Measurements from ENCODE around the gene LOXHD1.

Gene LOXHD1

DNA sequence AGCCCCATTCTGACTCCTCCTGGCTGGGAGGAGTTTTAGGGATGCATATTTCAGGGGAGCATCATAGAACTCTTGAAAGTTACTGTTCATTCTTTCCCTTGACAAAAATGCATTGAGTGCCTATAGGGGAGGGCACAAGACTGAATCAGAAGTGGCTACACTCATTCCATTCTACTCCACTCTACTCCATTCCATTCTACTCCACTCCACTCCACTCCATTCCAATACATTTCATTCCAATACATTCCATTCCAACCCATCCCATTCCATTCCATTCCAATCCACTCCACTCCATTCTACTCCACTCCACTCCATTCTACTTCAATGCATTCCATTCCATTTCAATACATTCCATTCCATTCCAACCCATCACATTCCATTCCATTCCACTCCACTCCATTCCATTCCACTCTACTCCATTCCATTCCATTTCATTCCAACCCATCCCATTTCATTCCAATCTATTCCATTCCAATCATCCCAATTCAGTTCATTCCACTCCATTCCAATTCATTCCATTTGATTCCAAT is 110.8 kb downstream of the LOXHD1 start:
- Mint-ChIP-seq H3K9me3 (peaks cover 3 to 6% of the 10 kb centered on the region in 2 donors), H3K4me3 (no peak overlapping the region), H3K27me3 (peaks cover 11 to 15% of the 10 kb centered on the region in 2 donors), H3K27ac (no peak overlapping the region), H3K4me1 (no peaks in the 10 kb centered on the region), H3K36me3 (no peaks in the 10 kb centered on the region)
- ATAC-seq (replicated peaks) (no peak), DNase-seq (no peak)

- H3K27me3 Mint-ChIP-seq: peaks cover 5 to 13% of the 10 kb centered on the region in 2 donors
- ATAC-seq (replicated peaks): no peak
- H3K9me3 Mint-ChIP-seq: peaks cover 3 to 6% of the 10 kb centered on the region in 2 donors
- no peak overlapping the region for H3K4me3 Mint-ChIP-seq
- no peak for DNase-seq
- no peaks in the 10 kb centered on the region for H3K36me3 Mint-ChIP-seq
- no peaks in the 10 kb centered on the region for H3K4me1 Mint-ChIP-seq
- H3K27ac Mint-ChIP-seq: no peak overlapping the region
Measured at GRCh38 chr18:46542545-46542944, 114.5 kb downstream of the LOXHD1 start.

GRCh38 chr18:46541626-46542189 is 115.3 kb downstream of the LOXHD1 start:
- ATAC-seq (replicated peaks) (no peak), DNase-seq (no peak)
- Mint-ChIP-seq H3K4me1 (no peaks in the 10 kb centered on the region), H3K36me3 (no peaks in the 10 kb centered on the region), H3K27me3 (peaks cover 0 to 10% of the 10 kb centered on the region in 2 donors), H3K9me3 (peaks cover 3 to 6% of the 10 kb centered on the region in 2 donors), H3K4me3 (no peak overlapping the region), H3K27ac (no peak overlapping the region)

DNA sequence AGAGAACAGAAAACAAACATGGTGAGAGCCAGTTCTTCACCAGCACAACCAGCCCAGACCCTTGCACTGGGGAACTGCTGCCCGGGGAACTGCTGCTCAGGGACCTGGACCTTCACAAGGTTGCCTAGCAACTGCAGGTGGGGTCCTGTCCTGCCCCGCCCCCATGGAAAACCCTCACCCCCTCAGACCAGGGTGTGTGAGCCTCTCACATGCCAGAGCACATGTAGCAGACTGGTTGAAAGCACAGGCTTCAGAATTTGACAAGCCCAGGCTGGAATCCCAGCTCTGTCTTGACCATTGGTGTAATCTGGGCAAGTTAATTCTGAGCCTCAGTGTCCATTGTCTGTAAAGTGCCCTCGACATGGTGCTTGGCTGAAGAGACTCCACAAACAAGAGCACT is 118.6 kb downstream of the LOXHD1 start:
- H3K4me1 Mint-ChIP-seq: no peaks in the 10 kb centered on the region
- no peak for ATAC-seq (replicated peaks)
- H3K27me3 Mint-ChIP-seq: peaks cover 6 to 8% of the 10 kb centered on the region in 2 donors
- H3K27ac Mint-ChIP-seq: no peak overlapping the region
- H3K9me3 Mint-ChIP-seq: peaks cover 0 to 3% of the 10 kb centered on the region in 2 donors
- no peak for DNase-seq
- no peak overlapping the region for H3K4me3 Mint-ChIP-seq
- H3K36me3 Mint-ChIP-seq: no peaks in the 10 kb centered on the region

- H3K27ac Mint-ChIP-seq: no peak overlapping the region
- H3K27me3 Mint-ChIP-seq: peaks cover 6 to 13% of the 10 kb centered on the region in 2 donors
- no peaks in the 10 kb centered on the region for H3K4me1 Mint-ChIP-seq
- no peak overlapping the region for H3K4me3 Mint-ChIP-seq
- DNase-seq (no peak), ATAC-seq (replicated peaks) (no peak)
- peaks cover 0 to 3% of the 10 kb centered on the region in 2 donors for H3K9me3 Mint-ChIP-seq
- H3K36me3 Mint-ChIP-seq: no peaks in the 10 kb centered on the region
Measured at GRCh38 chr18:46536215-46536874, 120.7 kb downstream of the LOXHD1 start.

GRCh38 chr18:46531482-46531881 is 125.5 kb downstream of the LOXHD1 start:
- H3K4me1 Mint-ChIP-seq: no peaks in the 10 kb centered on the region
- H3K36me3 Mint-ChIP-seq: no peaks in the 10 kb centered on the region
- H3K27ac Mint-ChIP-seq: no peak overlapping the region
- H3K27me3 Mint-ChIP-seq: peaks cover 10 to 13% of the 10 kb centered on the region in 2 donors
- H3K9me3 Mint-ChIP-seq: peaks cover 0 to 3% of the 10 kb centered on the region in 2 donors
- H3K4me3 Mint-ChIP-seq: no peak overlapping the region
- no peak for DNase-seq
- no peak for ATAC-seq (replicated peaks)

DNA sequence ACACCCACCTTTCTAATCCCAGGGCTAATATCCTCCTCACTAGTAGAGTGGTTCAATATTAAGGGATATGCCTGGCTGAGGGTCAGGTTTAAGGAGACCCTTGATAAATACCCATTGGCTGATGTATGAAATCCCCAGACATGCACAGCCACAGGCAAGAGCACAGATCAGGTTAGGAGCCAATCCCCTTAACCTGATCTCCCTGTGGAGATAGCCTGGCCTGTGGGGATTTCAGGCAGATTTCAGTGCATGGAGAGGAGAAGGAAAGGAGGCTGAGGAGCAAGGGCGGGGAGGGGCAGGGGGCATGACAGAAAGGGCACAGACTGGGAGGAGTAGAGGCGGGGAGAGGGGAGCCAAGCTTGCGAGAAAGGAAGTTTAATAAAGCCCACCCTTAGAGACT is 129.0 kb downstream of the LOXHD1 start:
- no peaks in the 10 kb centered on the region for H3K9me3 Mint-ChIP-seq
- no peak for DNase-seq
- ATAC-seq (replicated peaks): no peak
- H3K27me3 Mint-ChIP-seq: peaks cover 6 to 18% of the 10 kb centered on the region in 2 donors
- H3K27ac Mint-ChIP-seq: no peak overlapping the region
- H3K4me1 Mint-ChIP-seq: no peaks in the 10 kb centered on the region
- no peak overlapping the region for H3K4me3 Mint-ChIP-seq
- no peaks in the 10 kb centered on the region for H3K36me3 Mint-ChIP-seq

- peaks cover 8 to 14% of the 10 kb centered on the region in 2 donors for H3K27me3 Mint-ChIP-seq
Measured at GRCh38 chr18:46519870-46520269, 137.2 kb downstream of the LOXHD1 start.

GRCh38 chr18:46518438-46518837 is 138.6 kb downstream of the LOXHD1 start:
- Mint-ChIP-seq H3K4me1 (no peaks in the 10 kb centered on the region), H3K9me3 (peaks cover under 1 to 3% of the 10 kb centered on the region in 2 donors), H3K27me3 (peaks cover 8 to 14% of the 10 kb centered on the region in 2 donors), H3K27ac (no peak overlapping the region), H3K36me3 (no peaks in the 10 kb centered on the region), H3K4me3 (no peak overlapping the region)
- ATAC-seq (replicated peaks) (no peak), DNase-seq (no peak)

More at GRCh38 chr18:46519870-46520269, 137.2 kb downstream of the LOXHD1 start:
- H3K9me3 Mint-ChIP-seq: peaks cover 0 to 3% of the 10 kb centered on the region in 2 donors
- H3K4me1 Mint-ChIP-seq: no peaks in the 10 kb centered on the region
- H3K36me3 Mint-ChIP-seq: no peaks in the 10 kb centered on the region
- no peak for DNase-seq
- no peak overlapping the region for H3K4me3 Mint-ChIP-seq
- ATAC-seq (replicated peaks): no peak
- H3K27ac Mint-ChIP-seq: no peak overlapping the region

DNA sequence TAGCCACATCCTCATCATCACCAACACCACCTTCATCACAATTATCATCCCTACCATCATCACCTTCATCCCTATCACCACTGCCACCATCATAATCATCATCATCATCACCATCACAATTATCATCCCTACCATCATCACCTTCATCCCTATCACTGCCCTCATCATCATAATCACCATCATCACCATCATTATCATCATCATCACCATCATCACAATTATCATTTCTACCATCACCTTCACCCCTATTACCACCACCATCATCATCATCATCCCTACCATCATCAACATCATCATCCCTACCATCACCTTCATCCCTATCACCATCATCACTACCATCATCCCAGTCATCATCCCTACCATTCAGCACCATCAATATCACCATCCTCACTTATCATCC is 140.5 kb downstream of the LOXHD1 start:
- Mint-ChIP-seq H3K4me1 (no peaks in the 10 kb centered on the region), H3K27ac (no peak overlapping the region), H3K4me3 (no peak overlapping the region), H3K36me3 (no peaks in the 10 kb centered on the region), H3K9me3 (peaks cover 8 to 12% of the 10 kb centered on the region in 2 donors), H3K27me3 (peaks cover 8 to 10% of the 10 kb centered on the region in 2 donors)
- DNase-seq (no peak), ATAC-seq (replicated peaks) (no peak)

DNA sequence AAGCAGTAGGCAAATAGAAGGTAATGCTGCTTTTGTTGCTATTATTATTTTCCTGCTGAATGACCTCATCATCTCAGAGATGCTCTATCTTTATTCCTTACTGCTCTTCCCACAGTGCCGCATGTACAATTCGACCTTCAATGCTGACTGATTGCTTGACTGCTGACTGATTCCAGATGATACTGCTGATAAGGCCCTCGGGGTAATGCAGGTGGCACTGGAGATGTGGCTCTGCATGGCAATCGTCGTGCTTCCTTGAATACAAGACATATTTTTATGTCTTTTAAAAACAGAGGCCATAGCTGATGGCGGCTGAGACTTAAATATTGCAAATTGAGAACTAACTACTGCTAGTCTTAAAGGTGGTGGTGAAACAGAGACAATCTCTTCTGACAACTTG is 146.6 kb downstream of the LOXHD1 start:
- H3K27me3 Mint-ChIP-seq: peaks cover 8 to 16% of the 10 kb centered on the region in 2 donors
- H3K27ac Mint-ChIP-seq: no peak overlapping the region
- H3K4me3 Mint-ChIP-seq: no peak overlapping the region
- no peaks in the 10 kb centered on the region for H3K4me1 Mint-ChIP-seq
- peaks cover 4 to 12% of the 10 kb centered on the region in 2 donors for H3K9me3 Mint-ChIP-seq
- H3K36me3 Mint-ChIP-seq: no peaks in the 10 kb centered on the region
- ATAC-seq (replicated peaks) (no peak), DNase-seq (no peak)

DNA sequence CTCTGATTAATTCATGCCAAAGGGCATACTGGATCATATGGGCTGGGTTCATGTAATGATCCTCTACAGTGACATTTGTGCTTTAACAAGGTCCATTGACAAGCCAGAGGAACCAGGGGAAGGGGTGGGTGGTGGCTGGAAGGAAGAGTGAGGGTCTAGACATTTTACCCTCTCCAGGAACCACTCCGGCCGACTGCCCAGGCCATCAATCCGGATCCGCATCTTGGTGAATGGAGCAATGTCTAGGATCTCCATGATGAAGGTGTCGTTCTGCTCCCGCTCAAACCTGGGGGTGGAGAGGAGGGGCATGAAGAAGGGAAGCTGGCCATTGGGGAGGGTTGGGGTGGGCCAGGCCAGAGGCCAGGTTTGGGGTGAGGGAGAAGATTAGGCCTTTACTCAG is 147.5 kb downstream of the LOXHD1 start:
- no peak overlapping the region for H3K27ac Mint-ChIP-seq
- ATAC-seq (replicated peaks) (no peak), DNase-seq (no peak)
- H3K27me3 Mint-ChIP-seq: peaks cover 8 to 16% of the 10 kb centered on the region in 2 donors
- H3K4me1 Mint-ChIP-seq: no peaks in the 10 kb centered on the region
- H3K4me3 Mint-ChIP-seq: no peak overlapping the region
- no peaks in the 10 kb centered on the region for H3K36me3 Mint-ChIP-seq
- peaks cover 4 to 12% of the 10 kb centered on the region in 2 donors for H3K9me3 Mint-ChIP-seq

- H3K9me3 Mint-ChIP-seq: peaks cover under 1 to 2% of the 10 kb centered on the region in 2 donors
- no peak overlapping the region for H3K27ac Mint-ChIP-seq
- peaks cover 12 to 14% of the 10 kb centered on the region in 2 donors for H3K27me3 Mint-ChIP-seq
- H3K4me3 Mint-ChIP-seq: no peak overlapping the region
- ATAC-seq (replicated peaks): no peak
- no peaks in the 10 kb centered on the region for H3K36me3 Mint-ChIP-seq
- no peaks in the 10 kb centered on the region for H3K4me1 Mint-ChIP-seq
- DNase-seq: no peak
Measured at GRCh38 chr18:46506974-46507586, 149.9 kb downstream of the LOXHD1 start.

DNA sequence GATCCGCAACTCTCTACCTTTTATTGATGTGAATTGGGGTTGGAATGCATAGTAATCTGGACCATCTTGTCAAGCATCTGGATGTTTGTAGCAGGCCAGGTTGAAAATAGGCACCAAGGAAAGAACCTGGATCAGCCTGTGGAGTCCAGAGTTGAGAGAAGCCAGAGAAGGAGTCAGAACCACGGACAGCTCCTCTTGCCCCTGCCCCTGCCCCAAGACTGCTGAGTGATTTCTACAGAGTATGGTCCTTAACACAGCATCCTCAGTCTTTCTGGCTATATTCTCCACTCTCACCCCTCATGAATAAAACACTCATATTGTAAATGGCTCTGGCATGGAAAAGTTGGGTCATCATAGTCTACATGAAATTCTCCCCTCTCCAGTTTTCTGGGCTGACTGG is 154.6 kb downstream of the LOXHD1 start:
- Mint-ChIP-seq H3K4me1 (no peaks in the 10 kb centered on the region), H3K36me3 (no peaks in the 10 kb centered on the region), H3K27me3 (peaks cover 9 to 16% of the 10 kb centered on the region in 2 donors), H3K4me3 (no peak overlapping the region), H3K9me3 (peaks cover 0 to 3% of the 10 kb centered on the region in 2 donors), H3K27ac (no peak overlapping the region)
- DNase-seq (no peak), ATAC-seq (replicated peaks) (no peak)

DNA sequence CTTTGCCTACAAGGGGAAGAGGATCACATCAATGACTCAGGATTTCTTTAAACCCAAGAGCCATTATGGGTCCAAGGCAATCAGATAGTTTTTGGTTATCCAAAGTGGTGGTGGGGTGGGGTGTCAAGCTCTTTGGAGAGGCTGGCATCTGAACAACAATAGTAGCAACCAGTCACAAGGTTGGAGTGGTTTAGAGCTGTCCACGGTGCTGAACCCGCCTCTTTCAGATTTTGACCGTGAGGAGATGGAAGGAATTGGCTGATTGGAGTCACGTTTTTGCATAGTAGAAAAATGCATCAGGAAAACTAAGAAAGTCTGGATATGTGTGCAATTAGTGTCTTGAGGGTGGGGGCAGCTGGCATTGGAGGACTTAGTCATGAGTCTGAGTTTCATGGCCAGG is 159.9 kb downstream of the LOXHD1 start:
- Mint-ChIP-seq H3K4me1 (no peaks in the 10 kb centered on the region), H3K27me3 (peaks cover 2 to 19% of the 10 kb centered on the region in 2 donors), H3K36me3 (no peaks in the 10 kb centered on the region), H3K9me3 (peaks cover 5 to 6% of the 10 kb centered on the region in 2 donors), H3K4me3 (no peak overlapping the region), H3K27ac (no peak overlapping the region)
- DNase-seq (no peak), ATAC-seq (replicated peaks) (no peak)
